ENCODE measurements around the gene RAD23A.

DNA sequence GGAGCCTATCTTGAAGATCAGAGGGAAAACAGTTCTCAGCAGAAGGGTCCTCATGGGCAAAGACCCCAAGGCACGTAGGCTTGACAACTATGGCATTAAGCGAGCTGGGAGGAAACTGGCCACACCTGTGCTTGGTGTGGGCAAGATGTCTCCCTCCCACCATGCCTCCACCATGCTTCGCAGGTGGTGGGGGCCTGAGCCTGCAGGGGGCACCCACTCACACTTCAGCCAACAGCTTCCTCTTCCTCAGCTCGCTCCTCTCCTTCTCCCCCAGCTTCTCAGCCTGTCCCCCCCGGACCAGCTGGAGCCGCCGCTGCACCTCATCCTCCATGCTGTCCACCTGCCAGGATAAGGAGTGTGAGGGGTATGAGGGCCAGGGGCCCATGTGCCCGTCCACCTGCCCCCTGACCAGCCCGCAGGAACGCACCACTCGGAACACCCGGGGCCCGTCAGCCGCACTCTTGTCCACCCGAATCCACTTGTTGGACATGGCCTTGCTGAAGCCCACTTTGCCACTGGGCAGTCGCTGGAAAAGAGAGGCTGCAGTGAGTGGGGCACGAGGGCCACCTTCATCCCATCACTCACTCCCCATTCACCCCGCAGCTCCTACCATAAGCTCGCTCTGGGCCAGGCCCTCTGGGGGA lies 15.5 kb upstream of the RAD23A start:
- no peak for TF ChIP-seq POLR2AphosphoS5 (IDR thresholded peaks at IDR 0.05)
- TF ChIP-seq, protein P1, sequence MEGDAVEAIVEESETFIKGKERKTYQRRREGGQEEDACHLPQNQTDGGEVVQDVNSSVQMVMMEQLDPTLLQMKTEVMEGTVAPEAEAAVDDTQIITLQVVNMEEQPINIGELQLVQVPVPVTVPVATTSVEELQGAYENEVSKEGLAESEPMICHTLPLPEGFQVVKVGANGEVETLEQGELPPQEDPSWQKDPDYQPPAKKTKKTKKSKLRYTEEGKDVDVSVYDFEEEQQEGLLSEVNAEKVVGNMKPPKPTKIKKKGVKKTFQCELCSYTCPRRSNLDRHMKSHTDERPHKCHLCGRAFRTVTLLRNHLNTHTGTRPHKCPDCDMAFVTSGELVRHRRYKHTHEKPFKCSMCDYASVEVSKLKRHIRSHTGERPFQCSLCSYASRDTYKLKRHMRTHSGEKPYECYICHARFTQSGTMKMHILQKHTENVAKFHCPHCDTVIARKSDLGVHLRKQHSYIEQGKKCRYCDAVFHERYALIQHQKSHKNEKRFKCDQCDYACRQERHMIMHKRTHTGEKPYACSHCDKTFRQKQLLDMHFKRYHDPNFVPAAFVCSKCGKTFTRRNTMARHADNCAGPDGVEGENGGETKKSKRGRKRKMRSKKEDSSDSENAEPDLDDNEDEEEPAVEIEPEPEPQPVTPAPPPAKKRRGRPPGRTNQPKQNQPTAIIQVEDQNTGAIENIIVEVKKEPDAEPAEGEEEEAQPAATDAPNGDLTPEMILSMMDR (IDR thresholded peaks at IDR 0.05), result no peak
- TF ChIP-seq POLR2A (IDR thresholded peaks at IDR 0.05), result no peak
